MCF 10A (cell line): ENCODE data around the gene LAMTOR4. TPM values are rescaled to one million over a fixed set of nuclear protein-coding genes. Genes with fewer than 3 reads are reported as not detected.

Source experiments
- BruUV-seq: library from RNA; stranded (reverse); fragments of 400-500 nt; replicated peaks from 2 replicates; lab custom pipeline; 2021; lab: Mats Ljungman, UMichigan
- CTCF ChIA-PET: fragments of 300-600 bp; sonication (Branson Sonifier 250); formaldehyde crosslinking; extraction: SDS; loops from one replicate; lab custom pipeline; 2021; ENCODE audit warnings: antibody characterized with exemption, inconsistent platforms; lab: Yijun Ruan, JAX
- POLR2A ChIA-PET: fragments of 300-600, 350-650 bp; sonication (Branson Sonifier 250); formaldehyde crosslinking; extraction: SDS; loops from one replicate; lab custom pipeline; 2020; ENCODE audit warnings: antibody characterized with exemption, inconsistent platforms; lab: Yijun Ruan, JAX
- DNase-seq: peaks from one replicate; pipeline ENCODE4 v3.0.0-alpha.2; 2018; ENCODE audit not compliant: unreplicated experiment
- H3K27ac Mint-ChIP-seq: one replicate; pipeline ENCODE4 v1.8.0; 2022; ENCODE audit warnings: mild to moderate bottlenecking, low read depth, mixed read lengths; ENCODE audit not compliant: unreplicated experiment
- H3K27me3 Mint-ChIP-seq: one replicate; pipeline ENCODE4 v1.8.0; 2022; ENCODE audit warnings: mixed read lengths; ENCODE audit not compliant: insufficient read depth, unreplicated experiment
- H3K36me3 Mint-ChIP-seq: one replicate; pipeline ENCODE4 v1.8.0; 2022; ENCODE audit warnings: mild to moderate bottlenecking, moderate library complexity, mixed read lengths; ENCODE audit not compliant: insufficient read depth, unreplicated experiment
- H3K4me1 Mint-ChIP-seq: one replicate; pipeline ENCODE4 v1.8.0; 2022; ENCODE audit warnings: mixed read lengths; ENCODE audit not compliant: insufficient read depth, unreplicated experiment
- H3K4me3 Mint-ChIP-seq: one replicate; pipeline ENCODE4 v1.8.0; 2022; ENCODE audit warnings: mild to moderate bottlenecking, moderate library complexity, mixed read lengths; ENCODE audit not compliant: unreplicated experiment
- H3K9me3 Mint-ChIP-seq: one replicate; pipeline ENCODE4 v1.8.0; 2022; ENCODE audit warnings: mixed read lengths; ENCODE audit not compliant: unreplicated experiment
- CTCF ChIP-seq: fragments of 200-600 bp; IDR thresholded peaks from one replicate; pipeline ENCODE4 v1.8.0; 2022; ENCODE audit warnings: antibody characterized with exemption, mild to moderate bottlenecking; ENCODE audit not compliant: unreplicated experiment
- intact Hi-C: fragments of 100-400 bp; cut with micrococcal nuclease; formaldehyde crosslinking; loops from 2 replicates; pipeline ENCODE4 v1.14.1; 2022
- total RNA-seq: library from RNA; stranded (reverse); gene quantifications from 2 replicates; pipeline ENCODE4 v1.2.3, GENCODE V29; 2022

The LAMTOR4 gene
- total RNA-seq, 1 experiment from 2014 or later: 76.6 TPM

DNA sequence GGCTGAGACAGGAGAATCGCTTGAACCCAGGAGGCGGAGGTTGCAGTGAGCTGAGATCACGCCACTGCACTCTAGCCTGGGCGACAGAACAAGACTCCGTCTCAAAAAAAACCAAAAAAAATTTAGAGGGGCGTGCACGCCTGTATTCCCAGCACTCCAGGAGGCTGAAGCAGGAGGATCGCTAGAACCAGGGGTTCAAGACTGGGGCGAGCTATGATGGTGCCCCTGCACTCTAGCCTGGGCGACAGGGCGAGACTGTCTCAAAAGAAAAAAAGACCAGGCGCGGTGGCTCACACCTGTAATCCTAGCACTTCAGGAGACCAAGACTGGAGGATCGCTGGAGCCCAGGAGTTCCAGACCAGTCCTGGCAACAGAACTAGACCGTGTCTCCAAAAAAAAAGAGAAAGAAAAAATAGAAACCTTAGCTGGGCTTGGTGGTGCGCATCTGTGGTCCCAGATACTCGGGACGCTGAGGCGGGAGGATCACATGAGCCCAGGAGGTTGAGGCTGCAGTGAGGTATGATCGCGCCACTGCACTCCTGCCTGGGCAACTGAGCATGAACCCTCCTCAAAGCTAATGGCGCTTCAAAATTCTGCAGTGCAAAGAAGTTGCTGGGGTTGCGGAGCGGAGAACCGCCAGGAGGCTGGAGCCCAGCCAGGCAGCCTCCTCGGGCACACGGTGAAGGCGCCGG lies 22.3 kb upstream of the LAMTOR4 start:
- BruUV-seq: TSS peak; percentile 80
- intact Hi-C loops: loop anchor here (5.0 kb wide), 1 partner anchor 134 kb away; no protein-coding TSS in a partner anchor
- Mint-ChIP-seq H3K4me3 (peak overlapping the region; percentile 98), H3K36me3 (peaks cover 5% of the 10 kb centered on the region), H3K4me1 (peaks cover 5% of the 10 kb centered on the region), H3K27me3 (no peaks in the 10 kb centered on the region), H3K9me3 (no peaks in the 10 kb centered on the region), H3K27ac (peak overlapping the region; percentile 99)
- ChIA-PET POLR2A (interaction anchor here (0.6 to 5.3 kb wide), 14 partner anchors 12 to 1065 kb away, joined by 3 to 47 read pairs (median 4); partner anchors contain the start of genes AP4M1, LAMTOR4, MCM7 and PPP1R35), CTCF (interaction anchor here (0.5 to 1.1 kb wide), 3 partner anchors 21 to 356 kb away, joined by 4 to 6 read pairs (median 4); no protein-coding TSS in a partner anchor)
- no peak for TF ChIP-seq CTCF
- no peak for DNase-seq

GRCh38 chr7:100126931-100127865 lies 21.5 kb upstream of the LAMTOR4 start, which contains the start of gene MBLAC1:
Gene MBLAC1, plus strand, starts transcription at chr7:100126967. Its CDS starts 429 bp downstream, at chr7:100127396.
- peak; percentile 89 for DNase-seq

GRCh38 chr7:100127866-100128636 lies 20.7 kb upstream of the LAMTOR4 start:
- intact Hi-C loops: loop anchor here (5.0 kb wide), 1 partner anchor 136 kb away; no protein-coding TSS in a partner anchor
- TF ChIP-seq CTCF: no peak
- ChIA-PET POLR2A (interaction anchor here (0.7 kb wide), 2 partner anchors 13 to 1155 kb away, joined by 3 read pairs; no protein-coding TSS in a partner anchor), CTCF (interaction anchor here (0.7 to 8.2 kb wide), 3 partner anchors 12 to 88 kb away, joined by 3 to 93 read pairs (median 3); no protein-coding TSS in a partner anchor)
- Mint-ChIP-seq H3K9me3 (no peaks in the 10 kb centered on the region), H3K27me3 (no peaks in the 10 kb centered on the region), H3K4me3 (peak overlapping the region; percentile 98), H3K27ac (no peak overlapping the region), H3K36me3 (peaks cover 5% of the 10 kb centered on the region), H3K4me1 (peaks cover 11% of the 10 kb centered on the region)
- no TSS peak for BruUV-seq
- no peak for DNase-seq

More at GRCh38 chr7:100126931-100127865, 21.5 kb upstream of the LAMTOR4 start, which contains the start of gene MBLAC1:
- BruUV-seq: no TSS peak
- peaks cover 11% of the 10 kb centered on the region for H3K4me1 Mint-ChIP-seq
- H3K27ac Mint-ChIP-seq: peak within 1 kb of the TSS; percentile 99
- POLR2A ChIA-PET: interaction anchor here (0.6 to 5.3 kb wide), 13 partner anchors 13 to 1066 kb away, joined by 3 to 47 read pairs (median 4); partner anchors contain the start of genes AP4M1, LAMTOR4, MCM7 and PPP1R35
- no peaks in the 10 kb centered on the region for H3K27me3 Mint-ChIP-seq
- H3K36me3 Mint-ChIP-seq: peaks cover 5% of the 10 kb centered on the region
- H3K9me3 Mint-ChIP-seq: no peaks in the 10 kb centered on the region
- CTCF ChIA-PET: interaction anchor here (0.5 to 1.1 kb wide), 2 partner anchors 22 to 64 kb away, joined by 4 read pairs; no protein-coding TSS in a partner anchor
- peak within 1 kb of the TSS; percentile 98 for H3K4me3 Mint-ChIP-seq
- TF ChIP-seq CTCF: no peak
- intact Hi-C loops: loop anchor here (5.0 kb wide), 1 partner anchor 135 kb away; no protein-coding TSS in a partner anchor
